Activated CD8-positive, alpha-beta T cell treated with anti-CD3 and anti-CD28 coated beads for 36 hours (primary cell): ENCODE measurements around the gene PLBD2. TPM values are rescaled to one million over a fixed set of nuclear protein-coding genes. Genes with fewer than 3 reads are reported as not detected.

Experiments used
- ATAC-seq: fragments of 200-7000 bp; cut with Tn5 transposase; one replicate; pipeline ENCODE4 v1.10.0; 2021; ENCODE audit warnings: mild to moderate bottlenecking, moderate library complexity
- CTCF ChIA-PET: fragments of 350-600 bp; sonication (Branson Sonifier 250); formaldehyde crosslinking; loops from one replicate; lab custom pipeline; 2021; ENCODE audit warnings: antibody characterized with exemption; lab: Charles Lee
- POLR2A ChIA-PET: fragments of 350-600 bp; sonication (Branson Sonifier 250); formaldehyde crosslinking; loops from one replicate; lab custom pipeline; 2021; ENCODE audit warnings: antibody characterized with exemption; lab: Charles Lee
- DNase-seq: peaks from one replicate; pipeline ENCODE4 v3.0.0-alpha.2; 2020
- H3K27ac Mint-ChIP-seq: one replicate; pipeline ENCODE4 v1.8.0; 2021; ENCODE audit warnings: mild to moderate bottlenecking, mixed read lengths
- H3K27me3 Mint-ChIP-seq: one replicate; pipeline ENCODE4 v1.8.0; 2021; ENCODE audit warnings: mixed read lengths
- H3K36me3 Mint-ChIP-seq: one replicate; pipeline ENCODE4 v1.8.0; 2021; ENCODE audit warnings: low read depth, mixed read lengths
- H3K4me1 Mint-ChIP-seq: one replicate; pipeline ENCODE4 v1.8.0; 2021; ENCODE audit warnings: low read depth, mixed read lengths
- H3K4me3 Mint-ChIP-seq: one replicate; pipeline ENCODE4 v1.8.0; 2021; ENCODE audit warnings: mild to moderate bottlenecking, moderate library complexity, mixed read lengths
- H3K9me3 Mint-ChIP-seq: one replicate; pipeline ENCODE4 v1.8.0; 2021; ENCODE audit warnings: mixed read lengths
- intact Hi-C: fragments of 100-400 bp; cut with micrococcal nuclease; formaldehyde crosslinking; loops from one replicate; pipeline ENCODE4 v1.10.0; 2022
- total RNA-seq, 2 experiments: library from RNA; stranded (reverse); gene quantifications; one replicate each; pipeline ENCODE4 v1.2.3, GENCODE V29; 2021
- TF ChIP-seq, protein P1 (sequence below): fragments of 200-600 bp; IDR thresholded peaks from one replicate; pipeline ENCODE4 v1.8.0; 2022; ENCODE audit warnings: antibody characterized with exemption, mild to moderate bottlenecking

The PLBD2 gene
- total RNA-seq, 2 experiments from 2014 or later: 13.5 to 13.9 TPM

DNA sequence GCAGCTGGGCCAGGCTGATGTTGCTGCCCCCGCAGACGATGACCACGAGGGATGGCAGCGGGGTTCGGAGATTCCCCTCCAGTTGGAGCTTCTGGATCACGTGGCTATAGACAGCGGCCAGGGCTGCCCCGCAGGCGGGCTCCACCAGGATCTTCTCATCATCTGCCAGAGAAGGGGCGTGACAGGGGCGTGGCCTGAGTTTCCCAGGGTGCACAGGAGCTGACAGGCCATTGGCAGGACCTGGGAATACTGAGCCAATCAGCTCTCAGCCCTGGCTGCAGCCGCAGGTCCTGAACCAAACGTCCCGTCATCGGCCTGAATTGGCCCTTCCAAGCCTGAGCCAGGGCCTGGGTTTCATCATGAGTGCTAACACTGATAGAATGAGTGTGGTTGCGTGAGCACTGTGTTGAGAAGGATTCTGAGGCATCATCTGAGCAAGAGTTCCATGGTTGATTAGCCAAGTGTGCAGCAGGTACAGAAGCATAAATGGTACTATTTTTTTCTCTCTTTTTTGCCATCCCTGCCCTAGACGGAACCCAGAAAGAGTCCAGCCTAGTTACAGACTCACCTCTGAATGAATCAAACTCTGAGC lies 34.7 kb downstream of the PLBD2 start:
- no peak for ATAC-seq
- peak; percentile 7 for DNase-seq
- ChIA-PET POLR2A (no interaction called here), CTCF (no interaction called here)
- Mint-ChIP-seq H3K4me3 (no peak overlapping the region), H3K27me3 (no peaks in the 10 kb centered on the region), H3K9me3 (no peaks in the 10 kb centered on the region), H3K36me3 (peaks cover 2% of the 10 kb centered on the region), H3K27ac (no peak overlapping the region), H3K4me1 (no peaks in the 10 kb centered on the region)
- intact Hi-C loops: no loop called here
- TF ChIP-seq, protein P1, sequence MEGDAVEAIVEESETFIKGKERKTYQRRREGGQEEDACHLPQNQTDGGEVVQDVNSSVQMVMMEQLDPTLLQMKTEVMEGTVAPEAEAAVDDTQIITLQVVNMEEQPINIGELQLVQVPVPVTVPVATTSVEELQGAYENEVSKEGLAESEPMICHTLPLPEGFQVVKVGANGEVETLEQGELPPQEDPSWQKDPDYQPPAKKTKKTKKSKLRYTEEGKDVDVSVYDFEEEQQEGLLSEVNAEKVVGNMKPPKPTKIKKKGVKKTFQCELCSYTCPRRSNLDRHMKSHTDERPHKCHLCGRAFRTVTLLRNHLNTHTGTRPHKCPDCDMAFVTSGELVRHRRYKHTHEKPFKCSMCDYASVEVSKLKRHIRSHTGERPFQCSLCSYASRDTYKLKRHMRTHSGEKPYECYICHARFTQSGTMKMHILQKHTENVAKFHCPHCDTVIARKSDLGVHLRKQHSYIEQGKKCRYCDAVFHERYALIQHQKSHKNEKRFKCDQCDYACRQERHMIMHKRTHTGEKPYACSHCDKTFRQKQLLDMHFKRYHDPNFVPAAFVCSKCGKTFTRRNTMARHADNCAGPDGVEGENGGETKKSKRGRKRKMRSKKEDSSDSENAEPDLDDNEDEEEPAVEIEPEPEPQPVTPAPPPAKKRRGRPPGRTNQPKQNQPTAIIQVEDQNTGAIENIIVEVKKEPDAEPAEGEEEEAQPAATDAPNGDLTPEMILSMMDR: no peak

DNA sequence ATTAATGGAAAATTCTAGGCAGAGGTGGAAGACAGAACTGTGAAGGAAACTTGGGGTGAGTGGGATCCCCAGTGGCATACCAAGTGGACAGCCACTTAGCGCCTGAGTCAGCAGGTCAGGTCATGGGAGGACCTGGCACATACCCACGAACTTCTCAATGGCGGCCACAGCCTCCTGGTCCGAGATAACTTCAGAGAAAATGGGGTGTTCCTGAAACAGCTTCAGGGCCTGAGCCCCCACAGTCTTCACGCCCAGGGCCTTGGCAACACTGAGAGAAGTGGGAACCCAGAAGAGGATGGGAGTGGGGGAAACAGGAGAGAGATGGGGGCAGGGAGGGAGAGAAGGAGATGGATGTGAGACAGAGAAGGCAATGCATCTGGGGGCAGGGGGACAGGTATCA lies 35.4 kb downstream of the PLBD2 start:
- Mint-ChIP-seq H3K4me3 (no peak overlapping the region), H3K36me3 (no peaks in the 10 kb centered on the region), H3K9me3 (no peaks in the 10 kb centered on the region), H3K27me3 (no peaks in the 10 kb centered on the region), H3K27ac (no peak overlapping the region), H3K4me1 (no peaks in the 10 kb centered on the region)
- DNase-seq: no peak
- CTCF ChIA-PET: no interaction called here
- no peak for ATAC-seq
- POLR2A ChIA-PET: no interaction called here
- TF ChIP-seq, protein P1: no peak
- intact Hi-C loops: no loop called here

DNA sequence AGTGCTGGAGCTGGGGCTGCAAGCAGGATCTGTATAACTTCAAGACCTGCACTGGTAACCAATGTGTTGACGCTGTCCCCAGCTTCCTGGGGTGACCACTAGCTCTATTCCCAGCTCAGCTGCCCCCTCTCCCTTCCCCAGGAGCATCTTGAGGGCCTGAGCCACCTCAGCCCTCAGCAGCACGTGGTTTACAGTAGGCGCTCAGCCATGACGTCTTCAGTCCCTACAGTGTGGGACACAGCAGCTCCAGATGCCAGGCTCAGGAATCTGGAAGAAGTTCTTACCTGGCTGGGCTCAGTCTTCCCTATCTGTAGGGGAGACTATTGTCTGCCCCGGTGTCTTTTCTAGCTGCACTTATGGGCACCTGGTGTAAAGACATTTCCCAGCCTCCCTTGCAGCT lies 36.7 kb downstream of the PLBD2 start:
- intact Hi-C loops: no loop called here
- CTCF ChIA-PET: no interaction called here

DNA sequence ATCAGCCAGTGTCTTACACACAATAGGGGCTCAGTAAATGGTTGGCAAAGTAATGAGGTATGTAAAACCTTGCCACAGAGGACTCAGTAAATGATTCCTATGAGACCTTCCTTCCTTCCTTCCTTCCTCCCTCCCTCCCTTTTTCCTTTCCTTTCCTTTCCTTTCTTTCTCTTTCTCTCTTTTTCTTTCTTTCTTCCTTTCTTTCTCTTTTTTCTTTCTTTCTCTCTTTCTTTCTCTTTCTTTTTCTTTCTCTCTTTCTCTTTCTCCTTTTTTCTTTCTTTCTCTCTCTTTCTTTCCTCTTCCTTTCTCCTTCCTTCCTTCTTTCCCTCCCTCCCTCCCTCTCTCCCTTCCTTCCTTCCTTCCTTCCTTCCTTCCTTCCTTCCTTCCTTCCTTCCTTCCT lies 37.8 kb downstream of the PLBD2 start:
- Mint-ChIP-seq H3K4me1 (no peaks in the 10 kb centered on the region), H3K27ac (no peak overlapping the region), H3K4me3 (no peak overlapping the region), H3K27me3 (peaks cover 2% of the 10 kb centered on the region), H3K36me3 (no peaks in the 10 kb centered on the region), H3K9me3 (no peaks in the 10 kb centered on the region)
- ChIA-PET CTCF (no interaction called here), POLR2A (no interaction called here)
- ATAC-seq (no peak), DNase-seq (no peak)
- TF ChIP-seq, protein P1: no peak
- intact Hi-C loops: no loop called here

More for the DNA sequence above, 36.7 kb downstream of the PLBD2 start:
- ATAC-seq (no peak), DNase-seq (no peak)
- Mint-ChIP-seq H3K4me3 (no peak overlapping the region), H3K9me3 (no peaks in the 10 kb centered on the region), H3K27me3 (no peaks in the 10 kb centered on the region), H3K4me1 (no peaks in the 10 kb centered on the region), H3K36me3 (no peaks in the 10 kb centered on the region), H3K27ac (no peak overlapping the region)
- POLR2A ChIA-PET: no interaction called here
- TF ChIP-seq, protein P1: no peak

DNA sequence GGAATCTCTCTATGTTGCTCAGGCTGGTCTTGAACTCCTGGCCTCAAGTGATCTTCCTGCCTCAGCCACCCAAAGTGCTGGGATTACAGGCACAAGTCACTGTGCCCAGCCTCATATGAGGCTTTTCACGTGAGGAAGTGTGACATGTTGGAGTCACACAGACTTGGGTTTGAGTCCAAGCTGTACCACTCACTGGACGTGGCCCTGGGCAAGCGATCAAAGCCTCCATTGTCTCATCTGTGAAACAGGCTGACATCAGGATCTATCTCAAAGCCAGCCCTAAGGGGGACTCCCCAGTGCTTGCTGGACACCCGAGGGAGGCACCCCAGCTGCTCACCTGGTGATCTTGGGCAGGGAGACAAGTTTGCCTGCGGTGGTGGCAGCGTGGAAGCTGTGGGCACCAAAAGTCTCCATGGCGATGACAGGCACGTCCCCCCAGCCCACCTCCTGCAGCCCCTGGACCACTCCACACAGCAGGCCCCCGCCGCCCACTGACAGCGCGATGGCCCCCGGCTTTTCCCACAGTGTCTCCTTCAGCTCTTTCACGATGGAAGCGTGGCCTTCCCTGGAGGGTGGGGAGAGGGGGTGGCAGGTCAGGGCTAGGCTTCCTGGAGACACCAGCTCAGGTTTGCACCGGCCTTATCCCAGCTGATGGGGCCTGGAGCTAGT lies 38.6 kb downstream of the PLBD2 start:
- no peaks in the 10 kb centered on the region for H3K9me3 Mint-ChIP-seq
- DNase-seq: no peak
- ChIA-PET CTCF (no interaction called here), POLR2A (no interaction called here)
- H3K27me3 Mint-ChIP-seq: peaks cover 3% of the 10 kb centered on the region
- H3K4me3 Mint-ChIP-seq: no peak overlapping the region
- ATAC-seq: no peak
- TF ChIP-seq, protein P1: no peak
- no peak overlapping the region for H3K27ac Mint-ChIP-seq
- no peaks in the 10 kb centered on the region for H3K4me1 Mint-ChIP-seq
- H3K36me3 Mint-ChIP-seq: no peaks in the 10 kb centered on the region
- intact Hi-C loops: no loop called here
